CD4-positive, alpha-beta T cell treated with Interleukin-15 for 1 hour (primary cell): ENCODE results near the gene SNRNP70.
"Not testable (repeated sequence)": the region's sequence is repeated elsewhere in the genome, so short reads cannot be mapped to it uniquely, and the experiment has no call there.

Source experiments
- DNase-seq: peaks from one replicate; pipeline ENCODE4 v3.0.0-alpha.2; 2020

Gene SNRNP70

DNA sequence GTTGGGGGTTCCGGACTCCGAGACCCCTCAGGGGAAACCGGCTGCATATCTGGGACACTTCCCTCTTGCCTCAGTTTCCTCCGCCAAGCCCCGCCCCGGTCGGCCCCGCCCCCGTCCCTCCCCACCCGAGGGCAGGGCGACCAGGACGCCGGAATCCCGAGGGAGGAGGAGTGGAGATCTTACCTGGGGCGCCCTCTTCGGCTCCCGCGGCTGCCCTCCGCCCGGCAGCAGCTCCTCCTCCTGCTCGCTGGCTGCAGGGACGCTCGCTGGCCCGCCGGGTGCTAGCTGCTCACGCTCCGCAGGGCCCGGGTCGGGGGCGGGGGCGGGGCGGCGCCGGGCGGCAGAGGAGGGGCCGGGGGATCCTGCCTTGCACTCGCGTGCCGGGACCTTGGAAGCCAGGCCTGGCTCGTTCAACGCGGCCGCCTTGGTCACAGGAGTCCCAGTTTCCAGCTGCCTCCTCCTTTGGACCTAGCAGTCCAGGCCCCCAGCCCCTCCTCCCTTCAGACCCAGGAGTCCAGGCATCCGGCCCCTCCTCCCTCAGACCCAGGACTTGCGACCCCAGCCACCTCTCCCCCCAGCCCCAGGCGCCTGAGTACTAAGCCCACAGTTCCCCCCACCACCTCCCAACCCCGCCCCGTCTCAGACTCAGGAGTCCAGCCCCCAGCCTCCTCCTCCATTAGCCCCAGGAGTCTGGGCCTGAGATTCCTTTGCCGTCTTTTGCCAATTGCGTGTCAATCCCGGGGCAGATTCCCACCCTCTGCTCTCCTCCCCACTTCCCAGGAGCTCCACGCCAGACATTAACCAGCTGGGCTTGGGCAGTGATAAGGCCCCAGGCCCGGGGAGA is 20.3 kb upstream of the SNRNP70 start, which contains the start of gene NTF4:
TSS of gene NTF4 (minus strand) at position 51 of the 844 bp plus-strand sequence. CDS start 2,821 bp downstream, outside the sequence.
- DNase-seq, result no peak

DNA sequence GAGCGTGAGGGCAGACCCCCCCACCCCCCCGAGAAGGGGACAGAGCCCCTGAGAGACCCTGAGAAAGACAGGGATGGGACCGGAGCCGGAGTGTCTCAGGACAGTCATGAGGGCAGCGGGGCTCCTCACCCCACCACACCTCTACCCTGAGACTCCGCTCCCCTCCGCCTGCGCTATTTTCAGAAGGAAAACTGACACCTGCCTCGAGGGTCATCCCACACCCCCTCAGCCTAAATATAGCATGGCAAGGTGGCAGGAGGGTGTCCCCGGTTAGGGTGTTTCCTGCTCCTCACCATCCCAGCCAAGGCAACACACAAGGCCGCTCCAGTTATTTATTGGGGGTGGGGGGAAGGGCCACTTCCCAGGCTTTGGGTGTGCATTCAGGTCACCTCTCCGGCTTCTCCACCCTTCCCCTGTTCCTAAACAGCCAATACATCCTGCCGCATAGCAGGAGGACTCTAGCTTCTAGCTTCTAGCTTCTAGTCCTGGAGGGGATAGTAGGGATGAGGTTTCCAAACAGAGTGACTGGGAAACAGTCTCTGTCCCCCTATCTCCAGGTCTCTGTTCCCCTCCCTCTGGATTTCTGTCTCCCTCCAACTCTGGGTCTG is 19.2 kb upstream of the SNRNP70 start:
- DNase-seq, result no peak

DNA sequence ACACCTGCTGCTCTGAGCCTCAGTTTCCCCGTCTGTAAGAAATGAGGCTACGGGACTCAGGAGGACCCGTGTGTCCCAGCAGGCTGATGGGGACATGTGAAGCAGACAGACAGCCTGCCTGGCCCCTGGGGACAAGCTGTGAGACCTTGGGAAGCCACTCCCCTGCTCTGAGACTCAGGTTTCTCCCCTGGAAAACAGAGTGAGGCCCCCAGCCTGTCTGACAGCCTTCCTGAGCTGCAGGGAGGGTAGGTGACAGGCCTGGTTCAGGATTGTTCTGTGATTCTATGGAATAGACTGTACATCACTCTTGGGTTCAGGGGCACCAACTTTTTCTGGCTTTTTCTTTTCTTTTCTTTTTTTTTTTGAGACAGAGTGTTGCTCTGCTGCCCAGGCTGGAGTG is 17.7 kb upstream of the SNRNP70 start:
- DNase-seq, result no peak

- no peak for DNase-seq
These were observed 16.2 kb upstream of the SNRNP70 start for GRCh38 chr19:49069026-49069425.

DNA sequence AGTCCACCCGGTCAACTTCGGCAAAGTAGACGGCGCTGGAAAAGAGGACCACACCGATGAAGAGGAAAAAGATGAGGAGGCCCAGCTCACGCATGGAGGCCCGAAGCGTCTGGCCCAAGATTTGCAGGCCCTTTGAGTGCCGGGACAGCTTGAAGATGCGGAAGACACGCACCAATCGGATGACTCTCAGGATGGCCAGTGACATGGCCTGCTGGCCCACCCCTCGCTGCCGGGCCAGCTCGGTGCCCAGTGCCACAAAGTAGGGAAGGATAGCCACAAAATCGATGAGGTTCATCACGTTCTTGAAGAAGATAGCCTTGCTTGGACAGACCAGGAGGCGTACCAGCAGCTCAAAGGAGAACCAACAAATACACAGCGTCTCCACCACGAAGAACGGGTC is 14.8 kb upstream of the SNRNP70 start:
- DNase-seq, result no peak

DNA sequence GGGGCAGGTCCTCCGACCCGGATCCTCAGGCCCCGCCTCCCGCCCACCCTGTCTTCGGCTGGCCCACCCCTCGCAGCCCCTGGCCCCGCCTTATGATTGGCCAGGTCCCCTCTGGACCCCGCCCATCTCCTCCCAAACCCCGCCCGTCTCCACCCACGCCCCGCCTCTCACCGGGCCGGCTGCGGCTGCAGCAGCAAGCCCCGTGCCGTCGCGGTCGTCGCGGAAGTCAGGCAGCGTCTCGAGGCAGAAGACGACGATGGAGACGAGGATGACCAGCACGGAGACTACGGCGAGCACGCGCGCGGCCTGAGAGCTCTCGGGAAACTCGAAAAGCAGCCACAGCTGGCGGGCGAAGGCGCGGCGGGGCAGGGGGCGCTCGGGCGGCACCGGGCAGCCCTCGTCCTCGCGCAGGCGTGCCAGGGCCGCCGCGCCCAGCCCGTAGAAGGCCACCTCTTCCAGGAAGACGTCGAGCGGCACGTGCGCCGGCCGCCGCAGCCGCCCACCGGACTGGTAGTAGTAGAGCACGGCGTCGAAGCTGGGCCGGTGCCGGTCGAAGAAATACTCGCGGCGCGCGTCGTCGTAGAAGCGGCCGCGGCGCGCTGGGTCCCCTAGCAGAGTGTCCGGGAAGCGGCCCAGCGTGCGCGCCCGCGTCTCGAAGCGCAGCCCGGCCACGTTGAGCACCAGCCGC is 13.2 kb upstream of the SNRNP70 start:
- DNase-seq, result no peak

- DNase-seq, result no peak
These were observed 11.5 kb upstream of the SNRNP70 start for GRCh38 chr19:49073514-49074378.

GRCh38 chr19:49074869-49075268 is 10.4 kb upstream of the SNRNP70 start:
- DNase-seq, result not testable (repeated sequence)

- DNase-seq, result no peak
These were observed 4.9 kb upstream of the SNRNP70 start for GRCh38 chr19:49080392-49080791.

- DNase-seq, result no peak
These were observed 4.0 kb upstream of the SNRNP70 start for GRCh38 chr19:49081273-49081672.

- DNase-seq, result no peak
These were observed 838 bp upstream of the SNRNP70 start for GRCh38 chr19:49084206-49085019.

DNA sequence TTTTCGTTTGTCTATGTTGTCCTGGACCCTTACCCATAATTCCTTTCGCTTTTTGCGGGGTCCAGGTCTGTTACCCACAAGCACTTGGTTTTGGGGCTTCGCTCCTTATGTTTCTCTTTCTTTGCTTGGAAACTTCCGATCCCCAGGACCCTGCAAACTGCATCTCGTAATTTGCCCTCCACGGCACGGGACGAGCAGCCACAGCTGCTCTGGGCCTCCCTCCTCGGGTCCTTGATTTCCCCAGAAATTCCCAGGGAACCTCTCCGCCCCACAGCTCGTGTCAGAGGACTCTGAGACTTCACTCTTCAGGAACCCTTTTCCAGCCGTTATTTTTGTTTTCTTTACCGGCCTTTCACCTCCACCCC is 599 bp downstream of the SNRNP70 start:
- DNase-seq, result no peak

GRCh38 chr19:49086296-49086695 is 1.0 kb downstream of the SNRNP70 start:
- no peak for DNase-seq

GRCh38 chr19:49091391-49092038 is 6.3 kb downstream of the SNRNP70 start:
- DNase-seq, result no peak

DNA sequence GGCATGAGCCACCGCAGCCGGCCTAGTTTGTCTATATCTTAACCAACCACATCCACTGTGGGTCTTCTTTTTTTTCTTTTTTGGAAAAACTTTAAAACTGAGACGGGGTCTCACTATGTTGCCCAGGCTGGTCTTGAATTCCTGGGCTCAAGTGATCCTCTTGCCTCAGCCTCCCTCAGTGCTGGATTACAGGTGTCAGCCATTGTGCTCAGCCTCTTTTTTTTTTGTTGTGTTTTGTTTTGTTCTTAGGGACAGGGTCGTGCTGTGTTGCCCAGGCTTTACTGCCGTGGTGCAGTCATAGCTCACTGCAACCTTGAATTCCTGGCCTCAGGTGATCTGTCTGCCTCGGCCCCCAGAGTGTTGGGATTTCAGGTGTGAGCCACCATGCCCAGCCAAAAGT is 7.4 kb downstream of the SNRNP70 start:
- no peak for DNase-seq

DNA sequence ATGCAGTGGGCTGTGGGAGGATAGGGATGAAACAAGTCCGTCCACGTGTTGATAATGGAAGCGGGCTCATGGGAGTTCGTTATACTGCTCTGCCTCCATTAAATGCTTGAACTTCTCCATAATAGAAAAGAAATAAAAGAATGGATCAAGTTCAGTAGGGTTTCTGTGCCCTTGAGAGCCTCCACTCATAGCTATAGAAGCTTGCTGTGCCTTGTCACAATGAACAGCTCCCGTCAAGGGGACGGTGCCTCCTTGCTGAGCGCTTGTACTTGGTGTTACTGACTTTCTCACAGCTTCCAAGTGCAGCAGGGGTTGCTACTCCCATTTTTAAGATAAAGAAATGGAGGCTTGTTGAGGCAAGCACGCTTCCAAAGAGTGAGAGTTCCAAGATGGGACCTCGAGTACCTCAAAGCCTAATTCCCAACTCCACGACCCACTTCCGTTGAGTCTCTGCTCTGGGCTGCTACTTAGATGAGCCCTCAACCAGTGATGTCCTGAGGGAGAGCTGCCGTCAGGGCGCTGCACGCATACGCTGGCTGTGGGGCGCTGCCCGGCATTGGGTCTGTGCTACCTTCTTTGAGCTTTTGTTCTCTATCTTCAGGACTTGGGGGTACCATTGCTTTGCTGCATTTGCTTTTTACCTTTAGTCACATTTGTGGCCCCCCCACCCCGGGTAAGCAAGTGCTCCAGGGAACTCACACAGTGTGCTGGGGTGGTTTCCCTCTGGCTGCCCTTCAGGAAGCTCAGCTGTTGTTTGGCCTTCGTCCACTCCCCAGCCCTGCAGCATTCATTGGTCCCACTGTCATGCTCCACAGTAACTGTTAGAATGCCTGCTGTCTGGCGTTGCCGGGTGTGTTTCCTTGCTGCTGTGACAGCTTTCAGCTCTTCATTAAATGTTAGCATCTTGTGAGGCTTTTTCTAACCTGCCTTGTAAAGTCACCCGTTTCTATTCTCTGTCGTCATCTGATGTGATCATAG is 9.5 kb downstream of the SNRNP70 start:
- no peak for DNase-seq

DNA sequence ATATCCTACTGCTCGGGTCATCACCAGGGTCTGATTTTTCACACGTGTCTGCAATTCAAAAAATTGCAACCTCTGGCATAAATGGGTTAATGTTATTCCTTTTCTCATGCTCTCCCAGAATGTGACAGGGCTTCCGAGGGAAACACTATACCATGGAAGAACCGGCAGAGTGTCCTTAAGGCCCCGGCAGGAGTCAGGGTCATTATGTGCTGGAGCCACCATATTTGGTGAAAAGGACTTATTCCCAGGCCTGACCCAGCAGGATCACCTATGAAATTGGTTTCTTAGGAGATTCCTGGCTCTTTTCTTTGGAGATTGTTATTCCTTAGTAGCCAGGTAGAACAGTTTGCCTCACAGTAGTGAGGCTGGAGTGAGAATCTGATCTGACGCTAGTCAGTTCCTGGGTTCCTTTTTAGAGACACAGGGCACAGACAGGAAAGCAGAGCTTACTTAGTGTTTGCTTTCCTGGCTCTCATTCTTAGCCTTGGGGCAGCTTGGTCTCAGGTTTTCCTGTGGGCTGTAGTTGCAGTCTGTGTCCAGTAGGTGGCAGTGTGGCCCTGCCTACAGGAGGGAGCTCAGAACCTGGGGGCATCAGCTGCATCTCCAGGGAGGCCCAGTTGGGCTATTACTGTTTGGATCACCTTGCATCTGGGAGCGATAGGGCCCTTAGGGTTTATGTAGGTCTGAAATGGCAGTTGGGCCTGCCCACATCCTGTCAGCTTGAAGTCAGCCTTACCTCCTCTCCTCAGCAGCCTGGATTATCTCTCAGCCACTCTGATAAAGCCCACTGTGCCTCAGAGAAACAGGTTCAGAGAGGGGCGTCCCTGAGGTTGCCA is 12.4 kb downstream of the SNRNP70 start:
- peak; percentile 76 for DNase-seq

DNA sequence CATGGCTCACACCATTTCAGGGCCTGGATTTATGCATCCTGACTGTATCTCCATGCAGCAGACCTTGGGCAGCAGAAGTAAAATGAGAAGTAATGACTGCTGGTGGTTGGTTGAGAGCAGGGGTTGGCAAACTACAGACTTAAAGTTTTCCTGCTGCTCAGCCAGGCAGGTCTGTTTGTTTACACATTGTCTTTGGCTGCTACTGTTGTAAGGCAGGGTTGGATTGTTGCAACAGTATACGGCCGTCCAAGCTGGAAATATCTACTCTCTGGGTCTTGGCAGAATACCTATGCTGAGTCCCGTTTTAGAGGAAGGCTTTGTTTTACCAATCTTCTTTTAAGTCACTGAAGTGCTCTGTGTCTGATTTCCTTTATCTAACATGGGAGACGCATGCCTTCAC is 13.5 kb downstream of the SNRNP70 start:
- no peak for DNase-seq

- no peak for DNase-seq
These were observed 15.9 kb downstream of the SNRNP70 start for GRCh38 chr19:49101160-49101559.
